PFSK-1 (cell line): ENCODE results near the gene MAFG.

Source experiments
- FOXP2 ChIP-seq: optimal IDR thresholded peaks from 2 replicates; pipeline ENCODE3; 2011; ENCODE audit warnings: borderline replicate concordance, control low read depth, inconsistent platforms; ENCODE audit not compliant: insufficient read depth; ENCODE audit errors: extremely low read length, extremely low read depth
- POLR2AphosphoS5 ChIP-seq: IDR thresholded peaks from 2 replicates; pipeline ENCODE4 v1.6.1; 2012; ENCODE audit warnings: low read depth, mild to moderate bottlenecking, control low read depth, low read length, moderate library complexity
- SIN3A ChIP-seq: IDR thresholded peaks from 2 replicates; pipeline ENCODE4 v1.6.1; 2012; ENCODE audit warnings: mild to moderate bottlenecking, low read length, moderate library complexity, borderline replicate concordance; ENCODE audit not compliant: insufficient read depth
- TAF1 ChIP-seq: IDR thresholded peaks from 2 replicates; pipeline ENCODE4 v1.6.1; 2012; ENCODE audit warnings: low read length, control low read depth, borderline replicate concordance; ENCODE audit not compliant: insufficient read depth
- TF ChIP-seq, protein P1 (sequence below), 2 experiments: IDR thresholded peaks; 2 replicates each; pipeline versions ENCODE4 v1.6.1 to v1.8.0; 2011 to 2012; ENCODE audit warnings: low read depth in 2 of 2, low read length in 2 of 2, control low read depth in 1 of 2, inconsistent platforms in 1 of 2, mild to moderate bottlenecking in 1 of 2, moderate library complexity in 1 of 2; ENCODE audit not compliant: insufficient read depth in 1 of 2

DNA sequence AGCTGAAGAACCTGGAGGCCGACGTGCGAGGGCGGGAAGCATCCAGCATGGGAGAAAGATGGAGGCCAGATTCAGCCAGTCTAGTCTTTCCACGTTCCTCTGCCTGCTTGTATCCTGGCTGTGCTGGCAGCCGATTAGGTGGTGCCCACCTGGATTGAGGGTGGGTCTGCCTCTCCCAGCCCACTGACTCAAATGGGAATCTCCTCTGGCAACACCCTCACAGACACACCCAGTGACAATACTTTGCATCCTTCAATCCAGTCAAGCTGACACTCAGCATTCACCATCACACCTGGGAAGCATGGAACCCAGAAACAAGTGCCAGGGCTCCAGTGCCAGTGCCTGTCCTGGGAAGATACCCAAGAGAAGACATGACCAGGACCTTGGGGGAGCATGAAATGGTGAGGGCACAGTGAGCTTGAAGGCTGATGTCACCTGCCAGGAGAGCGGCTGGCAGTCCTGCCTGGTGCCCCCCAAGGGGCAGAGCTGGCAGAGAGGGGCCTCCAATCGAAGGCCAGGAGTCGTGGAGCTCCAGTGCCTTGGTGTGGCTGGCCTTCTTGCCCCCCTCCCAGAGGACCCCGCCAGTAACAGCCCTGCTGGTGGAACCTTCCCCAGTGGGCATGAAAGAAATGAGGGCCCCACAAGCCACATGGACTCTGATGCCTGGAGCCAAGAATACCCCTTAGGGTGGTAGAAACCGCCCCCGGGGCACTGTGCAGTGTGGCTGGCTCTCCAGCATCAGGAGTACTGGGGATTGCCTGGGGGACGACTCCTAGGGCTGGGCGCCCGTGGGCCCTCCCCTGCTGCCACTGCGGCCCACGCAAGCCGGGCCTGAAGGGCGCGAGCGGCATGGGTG is 26.1 kb downstream of the MAFG start:
- TF ChIP-seq POLR2AphosphoS5: no peak
- TF ChIP-seq, protein P1, sequence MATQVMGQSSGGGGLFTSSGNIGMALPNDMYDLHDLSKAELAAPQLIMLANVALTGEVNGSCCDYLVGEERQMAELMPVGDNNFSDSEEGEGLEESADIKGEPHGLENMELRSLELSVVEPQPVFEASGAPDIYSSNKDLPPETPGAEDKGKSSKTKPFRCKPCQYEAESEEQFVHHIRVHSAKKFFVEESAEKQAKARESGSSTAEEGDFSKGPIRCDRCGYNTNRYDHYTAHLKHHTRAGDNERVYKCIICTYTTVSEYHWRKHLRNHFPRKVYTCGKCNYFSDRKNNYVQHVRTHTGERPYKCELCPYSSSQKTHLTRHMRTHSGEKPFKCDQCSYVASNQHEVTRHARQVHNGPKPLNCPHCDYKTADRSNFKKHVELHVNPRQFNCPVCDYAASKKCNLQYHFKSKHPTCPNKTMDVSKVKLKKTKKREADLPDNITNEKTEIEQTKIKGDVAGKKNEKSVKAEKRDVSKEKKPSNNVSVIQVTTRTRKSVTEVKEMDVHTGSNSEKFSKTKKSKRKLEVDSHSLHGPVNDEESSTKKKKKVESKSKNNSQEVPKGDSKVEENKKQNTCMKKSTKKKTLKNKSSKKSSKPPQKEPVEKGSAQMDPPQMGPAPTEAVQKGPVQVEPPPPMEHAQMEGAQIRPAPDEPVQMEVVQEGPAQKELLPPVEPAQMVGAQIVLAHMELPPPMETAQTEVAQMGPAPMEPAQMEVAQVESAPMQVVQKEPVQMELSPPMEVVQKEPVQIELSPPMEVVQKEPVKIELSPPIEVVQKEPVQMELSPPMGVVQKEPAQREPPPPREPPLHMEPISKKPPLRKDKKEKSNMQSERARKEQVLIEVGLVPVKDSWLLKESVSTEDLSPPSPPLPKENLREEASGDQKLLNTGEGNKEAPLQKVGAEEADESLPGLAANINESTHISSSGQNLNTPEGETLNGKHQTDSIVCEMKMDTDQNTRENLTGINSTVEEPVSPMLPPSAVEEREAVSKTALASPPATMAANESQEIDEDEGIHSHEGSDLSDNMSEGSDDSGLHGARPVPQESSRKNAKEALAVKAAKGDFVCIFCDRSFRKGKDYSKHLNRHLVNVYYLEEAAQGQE (IDR thresholded peaks at IDR 0.05; ENCODE audit: insufficient read depth in 1 of 2, low read depth in 2 of 2, low read length in 2 of 2): no peak
- TF ChIP-seq TAF1: no peak
- no peak for TF ChIP-seq FOXP2
- no peak for TF ChIP-seq SIN3A
